ENCODE results near the gene PLCH2.

The PLCH2 gene

GRCh38 chr1:2460996-2461751 lies 14.9 kb upstream of the PLCH2 start:
- no peak for DNase-seq

DNA sequence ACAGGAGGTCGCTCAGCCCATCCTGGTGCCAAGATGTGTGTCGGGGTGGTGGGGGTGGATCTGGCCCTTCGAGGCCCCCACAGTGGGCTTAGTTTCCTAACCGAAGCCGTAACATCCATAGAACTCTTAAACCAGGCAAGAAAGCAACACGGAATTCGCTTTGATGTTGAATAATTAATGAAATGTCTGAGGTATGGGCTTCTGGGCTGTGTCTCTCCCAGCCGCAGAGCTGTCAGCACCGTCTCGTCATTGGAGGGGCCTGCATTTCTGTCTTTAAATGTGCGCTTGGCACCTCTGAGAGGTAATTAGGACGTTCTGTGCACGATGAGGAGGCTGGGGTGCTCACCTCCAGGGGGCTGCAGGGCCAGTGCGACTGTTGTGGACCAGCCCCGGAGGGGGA lies 13.3 kb upstream of the PLCH2 start:
- DNase-seq = no peak

DNA sequence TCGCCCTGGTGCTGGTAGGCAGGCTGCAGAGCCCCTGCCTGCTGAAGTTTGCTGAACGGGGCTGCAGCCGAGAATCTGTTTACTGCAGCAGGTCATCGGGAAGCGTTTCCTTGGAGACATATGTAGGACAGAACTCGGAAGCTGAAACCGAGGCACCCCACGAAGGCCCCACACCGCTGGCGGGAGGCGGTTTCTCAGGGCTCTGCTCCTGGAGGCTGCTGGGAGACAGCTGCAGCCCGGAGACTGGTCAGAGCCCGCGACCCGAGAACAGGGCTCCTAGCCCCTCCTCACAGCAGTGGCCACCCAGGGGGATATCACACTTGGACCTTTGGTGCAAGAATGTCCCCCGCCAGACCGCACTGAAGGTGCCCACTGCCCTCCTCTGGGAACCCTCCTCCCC lies 12.7 kb upstream of the PLCH2 start:
- no peak for DNase-seq

DNA sequence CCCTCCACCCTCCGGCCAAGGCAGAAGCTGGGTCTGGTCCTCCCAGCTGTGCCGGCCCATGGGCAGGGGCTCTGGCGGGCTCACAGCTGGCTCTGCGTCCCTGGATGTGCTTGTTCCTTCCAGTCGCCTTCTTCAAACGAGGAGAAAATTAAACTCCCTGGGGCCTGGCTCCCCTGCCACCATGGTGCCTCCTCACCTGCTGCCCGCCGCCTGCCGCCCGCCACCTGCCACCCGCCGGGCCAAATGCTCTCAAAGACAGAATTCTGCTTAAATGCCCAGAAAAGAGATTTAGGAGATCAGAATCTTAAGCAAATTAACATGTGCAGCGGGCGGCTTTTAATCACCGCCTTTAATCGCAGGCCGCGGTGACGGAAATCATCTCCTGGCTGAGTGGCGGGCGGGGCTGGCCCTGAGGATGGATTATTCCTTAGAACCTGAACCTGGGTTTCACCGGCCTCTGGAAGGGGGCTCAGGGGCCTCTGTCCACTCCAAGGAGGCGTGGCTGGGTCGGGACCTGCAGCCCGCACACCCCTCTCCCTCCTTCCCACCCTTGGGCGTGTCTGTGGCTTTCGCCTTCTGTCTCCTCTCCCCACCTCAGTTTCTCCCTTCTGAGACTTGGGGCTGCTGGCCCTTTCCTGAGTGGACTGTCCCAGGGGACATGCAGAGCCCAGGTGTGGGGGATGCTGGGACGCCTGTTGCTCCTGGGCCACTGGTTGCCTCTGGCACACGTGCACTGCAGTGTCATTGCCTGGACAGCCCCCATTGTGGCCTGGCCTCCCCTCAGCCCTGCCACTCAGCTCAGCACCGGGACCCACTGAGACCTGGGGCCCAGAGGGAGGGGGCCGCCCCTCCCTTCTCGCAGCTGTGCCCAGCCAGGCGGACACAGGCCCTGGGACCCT lies 10.5 kb upstream of the PLCH2 start:
- no peak for DNase-seq

- no peak for DNase-seq
These were observed 9.8 kb upstream of the PLCH2 start for GRCh38 chr1:2466270-2466665.

- DNase-seq = peak; percentile 37 to 43
These were observed 9.0 kb upstream of the PLCH2 start for GRCh38 chr1:2466958-2467554.

GRCh38 chr1:2468041-2468472 lies 8.0 kb upstream of the PLCH2 start:
- peak; percentile 24 to 27 for DNase-seq

- no peak for DNase-seq
These were observed 7.5 kb upstream of the PLCH2 start for GRCh38 chr1:2468540-2468939.

DNA sequence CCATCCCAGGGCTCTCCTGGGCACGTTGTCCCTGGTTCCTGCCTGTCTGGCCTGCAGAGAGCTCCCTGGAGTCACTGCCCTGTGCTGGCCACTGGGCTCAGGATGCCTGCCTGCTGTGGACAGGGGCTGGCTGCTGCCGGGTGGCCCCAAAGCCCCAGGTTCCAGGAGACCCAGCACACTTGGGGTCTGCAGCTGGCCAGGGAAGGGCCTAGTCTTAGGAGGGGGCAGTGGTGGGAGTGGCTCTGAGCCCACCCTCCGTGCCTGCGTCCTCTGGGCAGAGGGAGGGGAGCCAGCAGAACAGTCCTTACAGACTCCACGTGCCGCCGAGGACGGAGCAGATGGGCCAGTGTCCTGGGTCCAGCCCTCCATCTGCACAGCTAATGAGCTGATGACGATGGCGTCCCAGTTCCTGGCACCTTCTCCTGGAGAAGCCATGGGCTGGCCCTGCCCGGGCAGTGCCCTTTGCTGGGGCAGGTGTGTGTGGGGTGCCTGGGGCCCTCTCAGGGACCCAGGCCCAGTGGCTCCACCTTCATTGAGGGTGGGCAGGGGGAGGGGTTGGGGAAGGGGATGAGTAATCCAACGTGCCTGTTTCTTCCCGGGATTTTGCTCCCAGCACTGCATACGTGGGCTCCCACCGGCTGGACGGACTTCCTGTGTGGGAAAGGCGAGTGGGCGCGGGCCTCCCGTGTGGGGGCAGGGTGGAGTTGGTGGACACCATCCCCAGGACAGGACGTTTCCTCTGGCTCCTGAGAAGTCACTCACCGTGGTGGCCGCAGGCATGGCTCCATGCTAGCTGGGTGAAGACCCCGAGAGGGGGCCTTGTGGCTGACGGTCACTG lies 6.8 kb upstream of the PLCH2 start:
- no peak for DNase-seq

GRCh38 chr1:2470290-2471158 lies 5.6 kb upstream of the PLCH2 start:
- DNase-seq = no peak

DNA sequence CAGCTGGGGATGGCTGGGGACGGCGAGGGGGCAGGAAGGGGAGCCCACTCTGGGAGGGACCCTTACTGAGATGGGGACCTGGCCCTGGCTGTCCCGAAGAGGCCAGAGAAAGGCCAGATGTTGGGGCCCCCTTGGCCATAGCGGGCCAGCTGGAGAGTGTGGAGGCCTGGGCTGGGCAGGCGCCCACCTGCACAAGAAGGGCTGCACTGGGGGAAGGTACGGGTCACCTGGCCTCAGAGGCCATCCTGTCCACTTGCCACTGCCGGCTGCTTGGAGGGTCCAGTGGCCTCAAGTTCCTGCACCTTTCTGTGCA lies 5.0 kb upstream of the PLCH2 start:
- no peak for DNase-seq

GRCh38 chr1:2471587-2472001 lies 4.5 kb upstream of the PLCH2 start:
- DNase-seq = no peak

DNA sequence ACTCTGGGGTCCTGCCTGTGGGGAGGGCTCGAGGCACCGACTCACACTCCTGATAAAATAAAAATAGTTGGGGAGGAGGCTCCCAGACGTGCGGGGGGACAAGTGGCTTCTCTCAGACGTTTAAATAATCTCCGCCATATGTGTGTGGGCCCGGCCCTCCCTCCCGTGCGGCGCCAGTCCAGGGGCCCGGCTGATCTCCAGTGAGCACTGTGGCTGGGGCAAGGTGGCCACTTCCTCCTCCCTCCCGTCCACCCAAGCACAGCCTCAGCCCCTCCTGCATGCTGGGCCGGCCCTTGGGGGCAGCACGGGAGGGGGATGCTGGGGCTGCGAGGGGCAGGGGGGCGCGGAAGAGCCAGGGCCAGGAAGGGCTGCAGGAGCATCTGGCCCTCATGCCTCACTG lies 4.0 kb upstream of the PLCH2 start:
- no peak for DNase-seq

GRCh38 chr1:2472561-2473177 lies 3.4 kb upstream of the PLCH2 start:
- no peak for DNase-seq

- no peak for DNase-seq
These were observed 2.9 kb upstream of the PLCH2 start for GRCh38 chr1:2473198-2473597.

- DNase-seq = no peak
These were observed 1.8 kb upstream of the PLCH2 start for GRCh38 chr1:2474104-2474844.

GRCh38 chr1:2474933-2475371 lies 1.1 kb upstream of the PLCH2 start:
- DNase-seq = no peak

DNA sequence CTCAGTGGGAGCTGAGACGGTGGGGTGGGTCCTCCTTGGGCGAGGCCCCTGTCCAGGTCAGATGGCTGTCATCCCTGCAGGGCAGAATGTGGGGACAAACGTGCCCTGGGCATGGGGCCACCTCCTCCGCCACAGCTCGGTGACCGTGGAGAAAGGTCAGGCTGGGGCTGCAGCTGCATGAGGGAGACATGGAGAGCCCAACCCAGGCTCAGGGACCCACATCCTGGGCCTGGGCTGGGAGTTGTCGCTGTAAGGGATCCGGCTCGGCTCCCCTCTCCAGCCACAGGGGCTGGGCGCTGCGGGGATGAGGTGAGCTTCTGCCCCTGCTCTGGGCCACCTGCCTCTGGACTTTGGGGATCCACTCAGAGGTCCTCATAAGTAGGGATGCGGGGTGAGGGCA lies 518 bp upstream of the PLCH2 start:
- no peak for DNase-seq

GRCh38 chr1:2477309-2477708 lies 1.2 kb downstream of the PLCH2 start:
- DNase-seq = no peak

DNA sequence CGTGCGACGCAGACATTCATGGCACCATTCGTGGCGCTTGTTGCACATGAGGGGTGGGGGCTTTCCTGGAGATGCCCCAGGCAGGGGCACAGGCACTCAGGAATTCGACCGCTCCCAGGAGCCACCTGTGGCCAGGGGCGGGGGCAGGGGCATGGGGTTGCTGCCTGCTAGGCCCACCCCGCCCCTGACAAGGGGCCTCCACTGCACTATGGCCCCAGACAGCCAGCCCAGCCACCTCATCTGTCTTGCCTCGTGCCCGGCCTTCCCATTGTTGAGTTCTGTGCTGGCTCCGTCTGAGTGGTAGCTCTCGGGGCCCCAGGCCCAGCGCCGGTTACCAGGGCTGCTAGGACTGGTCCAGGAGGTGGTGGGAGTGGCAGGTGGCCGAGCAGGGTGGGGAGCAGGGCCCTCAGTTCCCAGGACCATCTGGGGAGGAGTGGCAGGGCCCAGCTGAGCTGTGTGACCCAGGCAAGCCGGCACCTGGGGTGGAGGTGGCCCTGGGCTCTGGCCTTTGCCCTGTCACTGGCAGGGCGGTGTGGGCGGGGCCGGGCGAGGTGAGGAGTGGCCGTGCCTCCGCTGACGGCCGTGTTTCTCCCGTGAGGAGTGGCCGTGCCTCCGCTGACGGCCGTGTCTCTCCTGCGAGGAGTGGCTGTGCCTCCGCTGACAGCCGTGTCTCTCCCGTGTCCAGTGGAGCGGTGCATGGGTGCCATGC lies 1.9 kb downstream of the PLCH2 start:
- no peak for DNase-seq
